Esophagus muscularis mucosa (tissue), 4 donors: Measurements from ENCODE around the gene SEM1. TPM values are rescaled to one million over a fixed set of nuclear protein-coding genes. Genes with fewer than 3 reads are reported as not detected.

Experiments
- DNase-seq: peaks from one replicate; pipeline ENCODE4 v3.0.0-alpha.2; 2017; ENCODE audit errors: extremely low spot score
- H3K27ac ChIP-seq, 4 donors: fragments of 200-600 bp; sonication (generic); replicated peaks in 1 of 4; 1 replicate in 3 of 4; 2 replicates in 1 of 4; pipeline ENCODE4 v1.5.1; 2016 to 2019; ENCODE audit warnings: mild to moderate bottlenecking in 1 of 4
- H3K27me3 ChIP-seq, 4 donors: fragments of 200-600 bp; sonication (generic); one replicate each; pipeline versions ENCODE4 v1.5.1 to v1.6.0; 2016 to 2019
- H3K36me3 ChIP-seq, 4 donors: fragments of 200-600 bp; sonication (generic); one replicate each; pipeline ENCODE4 v1.5.1; 2016 to 2019
- H3K4me1 ChIP-seq, 4 donors: fragments of 200-600 bp; sonication (generic); one replicate each; pipeline ENCODE4 v1.5.1; 2016 to 2019
- H3K4me3 ChIP-seq, 4 donors: fragments of 200-600 bp; sonication (generic); 1 replicate in 2 of 4; 2 replicates in 2 of 4; pipeline ENCODE4 v1.5.1; 2016 to 2019; ENCODE audit warnings: mild to moderate bottlenecking in 4 of 4, moderate library complexity in 1 of 4
- H3K9me3 ChIP-seq, 4 donors: fragments of 200-600 bp; sonication (generic); 1 replicate in 3 of 4; 2 replicates in 1 of 4; pipeline ENCODE4 v1.5.1; 2016 to 2019
- CTCF ChIP-seq, 3 experiments: fragments of 200-600 bp in 2 of 3; fragments of 450-650 bp in 1 of 3; sonication (generic) in 2 of 3; IDR thresholded peaks; one replicate each; pipeline ENCODE4 v1.5.1; 2017 to 2019; ENCODE audit warnings: antibody characterized with exemption in 3 of 3, mild to moderate bottlenecking in 2 of 3, moderate library complexity in 1 of 3
- EP300 ChIP-seq: sonication (generic); formaldehyde crosslinking; IDR thresholded peaks from one replicate; pipeline ENCODE4 v1.6.1; 2017; ENCODE audit warnings: antibody characterized with exemption
- POLR2A ChIP-seq: fragments of 450-650 bp; IDR thresholded peaks from one replicate; pipeline ENCODE4 v1.6.1; 2017; ENCODE audit warnings: antibody characterized with exemption, moderate library complexity, mild to moderate bottlenecking, low read depth
- POLR2AphosphoS5 ChIP-seq, 2 donors: sonication (generic); formaldehyde crosslinking; IDR thresholded peaks; one replicate each; pipeline ENCODE4 v1.6.1; 2017; ENCODE audit warnings: antibody characterized with exemption in 2 of 2
- WGBS: methylation state at CpG from one replicate; pipeline ENCODE4 v1.1.5; 2018; 5-methylcytosine and 5-hydroxymethylcytosine counted together
- intact Hi-C: fragments of 100-400 bp; cut with DNase I; formaldehyde crosslinking; loops from one replicate; pipeline ENCODE4 v1.15.1; 2023
- total RNA-seq, 4 donors: library from RNA; depleted of rRNA; stranded (reverse); fragments of >200 nt; gene quantifications; one replicate each; pipeline versions ENCODE4 v1.1.0 to v1.2.1, GENCODE V29; 2016

The SEM1 gene
- total RNA-seq, 4 donors from 2014 or later, result 17.4 to 61.5 (median 24.9) TPM

GRCh38 chr7:96719164-96719563 is 9.5 kb upstream of the SEM1 start:
- DNase-seq, result no peak
- H3K36me3 ChIP-seq, result no peaks in the 10 kb centered on the region
- no peaks in the 10 kb centered on the region for H3K9me3 ChIP-seq
- peaks cover 0 to 7% (median 0%) of the 10 kb centered on the region in 4 donors for H3K27me3 ChIP-seq
- intact Hi-C loops, result no loop called here
- no peak overlapping the region for H3K4me3 ChIP-seq
- 27% methylated on average over 4 of the region's 4 CpGs for WGBS
- TF ChIP-seq CTCF (IDR thresholded peaks at IDR 0.05), result no peak
- no peak for TF ChIP-seq POLR2AphosphoS5 (IDR thresholded peaks at IDR 0.05)
- TF ChIP-seq EP300, result no peak
- no peak for TF ChIP-seq POLR2A
- no peak overlapping the region for H3K27ac ChIP-seq
- H3K4me1 ChIP-seq, result no peaks in the 10 kb centered on the region

GRCh38 chr7:96718107-96719003 is 8.7 kb upstream of the SEM1 start:
- intact Hi-C loops, result no loop called here
- TF ChIP-seq POLR2A, result no peak
- no peak for TF ChIP-seq EP300
- TF ChIP-seq CTCF (IDR thresholded peaks at IDR 0.05), result no peak
- no peak for TF ChIP-seq POLR2AphosphoS5 (IDR thresholded peaks at IDR 0.05)
- no peaks in the 10 kb centered on the region for H3K9me3 ChIP-seq
- H3K36me3 ChIP-seq, result no peaks in the 10 kb centered on the region
- no peak overlapping the region for H3K27ac ChIP-seq
- peaks cover 0 to 11% (median 0%) of the 10 kb centered on the region in 4 donors for H3K27me3 ChIP-seq
- DNase-seq, result no peak
- H3K4me3 ChIP-seq, result no peak overlapping the region
- no peaks in the 10 kb centered on the region for H3K4me1 ChIP-seq
- 57% methylated on average over 3 of the region's 3 CpGs for WGBS

GRCh38 chr7:96713037-96713436 is 3.4 kb upstream of the SEM1 start:
- intact Hi-C loops, result no loop called here
- no peak for DNase-seq
- TF ChIP-seq POLR2A (no peak), CTCF (IDR thresholded peaks at IDR 0.05) (no peak), EP300 (no peak)
- WGBS, result 88% methylated on average over 3 of the region's 3 CpGs
- H3K36me3 ChIP-seq, result no peaks in the 10 kb centered on the region
- H3K9me3 ChIP-seq, result no peaks in the 10 kb centered on the region
- H3K4me1 ChIP-seq, result peaks cover 9 to 15% (median 10%) of the 10 kb centered on the region in 4 donors
- peaks cover 0 to 11% (median 0%) of the 10 kb centered on the region in 4 donors for H3K27me3 ChIP-seq
- no peak overlapping the region for H3K27ac ChIP-seq
- no peak overlapping the region for H3K4me3 ChIP-seq

GRCh38 chr7:96710544-96710943 is 898 bp upstream of the SEM1 start:
- Histone ChIP-seq H3K27me3 (peaks cover 0 to 4% (median 0%) of the 10 kb centered on the region in 4 donors), H3K9me3 (no peaks in the 10 kb centered on the region), H3K4me3 (peak overlapping the region in 1 of 4 donors; percentile 84), H3K27ac (no peak overlapping the region), H3K36me3 (peaks cover 0 to 3% (median 0%) of the 10 kb centered on the region in 4 donors), H3K4me1 (peaks cover 21 to 37% (median 23%) of the 10 kb centered on the region in 4 donors)
- DNase-seq, result no peak
- WGBS, result 91% methylated on average over 2 of the region's 2 CpGs
- intact Hi-C loops, result no loop called here
- TF ChIP-seq CTCF (IDR thresholded peaks at IDR 0.05), result no peak
- no peak for TF ChIP-seq POLR2AphosphoS5 (IDR thresholded peaks at IDR 0.05)
- TF ChIP-seq POLR2A, result no peak
- no peak for TF ChIP-seq EP300
